Stimulated activated CD8-positive, alpha-beta memory T cell treated with anti-CD3 and anti-CD28 coated beads, Interleukin-7, amount 100 ng/mL, for 4 hours (primary cell): Measurements from ENCODE around the gene MMP25.

Source experiments
- DNase-seq, 2 donors: peaks; one replicate each; pipeline ENCODE4 v3.0.0-alpha.2; 2020; ENCODE audit warnings: low read depth in 2 of 2

The MMP25 gene

DNA sequence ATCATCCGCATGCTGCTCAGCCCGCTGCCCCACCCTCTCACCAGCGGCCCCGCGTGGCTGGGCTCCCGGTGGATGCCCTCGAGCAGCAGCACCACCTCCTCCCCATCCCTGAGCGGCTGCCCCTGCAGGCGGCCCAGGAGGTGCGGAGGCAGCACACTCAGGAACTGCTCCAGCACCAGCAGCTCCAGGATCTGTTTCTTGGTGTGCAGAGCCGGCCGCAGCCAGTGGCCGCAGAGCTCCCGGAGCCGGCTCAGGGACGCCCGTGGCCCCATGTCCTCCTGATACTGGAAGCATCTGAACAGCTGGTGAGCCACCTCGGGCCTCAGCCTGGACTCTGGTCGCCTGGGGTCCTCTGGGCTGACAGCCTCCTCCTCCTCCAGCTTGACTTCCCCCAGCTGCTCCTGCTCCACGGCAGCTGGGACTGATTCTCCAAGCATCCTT, 46.2 kb downstream of the MMP25 start:
- no peak for DNase-seq

DNA sequence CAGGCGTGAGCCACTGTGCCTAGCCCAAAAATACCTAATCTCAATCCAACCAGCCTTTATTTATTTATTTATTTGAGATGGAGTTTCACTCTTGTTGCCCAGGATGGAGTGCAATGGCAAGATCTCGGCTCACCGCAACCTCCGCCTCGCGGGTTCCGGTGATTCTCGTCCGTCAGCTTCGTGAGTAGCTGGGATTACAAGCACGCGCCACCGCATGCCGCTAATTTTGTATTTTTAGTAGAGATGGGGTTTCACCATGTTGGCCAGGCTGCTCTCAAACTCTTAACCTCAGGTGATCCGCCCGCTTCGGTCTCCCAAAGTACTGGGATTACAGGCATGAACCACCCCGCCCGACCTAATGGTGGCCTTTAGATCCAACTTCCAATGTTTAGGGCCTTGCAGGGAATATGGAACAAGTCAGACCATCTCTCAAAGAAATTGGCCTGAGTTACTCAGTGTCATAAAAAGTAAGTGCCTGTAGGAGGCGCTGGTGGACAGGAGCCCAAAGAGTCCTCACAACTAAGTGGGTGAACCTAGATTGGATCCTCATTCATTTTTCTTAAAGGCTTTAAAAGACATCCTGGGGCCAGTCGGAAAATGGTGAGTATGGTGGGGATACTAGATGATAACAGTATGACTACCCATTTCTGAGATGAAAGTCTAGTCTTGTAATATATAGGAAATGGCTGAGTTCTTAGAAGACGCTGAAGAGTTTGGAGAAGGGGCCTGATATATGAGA, 48.1 kb downstream of the MMP25 start:
- DNase-seq: no peak

DNA sequence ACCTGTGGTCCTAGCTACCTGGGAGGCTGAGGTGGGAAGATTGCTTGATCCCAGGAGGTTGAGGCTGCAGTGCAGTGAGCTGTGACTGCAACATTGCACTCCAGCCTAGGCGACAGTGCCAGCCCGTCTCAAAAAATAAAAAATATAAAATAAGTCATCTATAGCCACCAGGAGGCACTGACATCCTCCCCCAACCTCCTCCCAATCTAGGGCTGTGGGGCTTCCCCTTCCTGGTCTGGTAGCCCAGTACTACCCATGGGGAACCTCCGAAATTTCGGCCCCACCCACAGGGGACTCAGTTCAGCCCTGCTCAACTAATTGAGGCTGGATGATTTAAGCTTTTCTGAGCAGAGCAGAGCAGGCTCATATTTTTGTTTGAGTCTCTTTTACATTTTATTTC, 49.5 kb downstream of the MMP25 start:
- peak in 1 of 2 donors; percentile 51 for DNase-seq

DNA sequence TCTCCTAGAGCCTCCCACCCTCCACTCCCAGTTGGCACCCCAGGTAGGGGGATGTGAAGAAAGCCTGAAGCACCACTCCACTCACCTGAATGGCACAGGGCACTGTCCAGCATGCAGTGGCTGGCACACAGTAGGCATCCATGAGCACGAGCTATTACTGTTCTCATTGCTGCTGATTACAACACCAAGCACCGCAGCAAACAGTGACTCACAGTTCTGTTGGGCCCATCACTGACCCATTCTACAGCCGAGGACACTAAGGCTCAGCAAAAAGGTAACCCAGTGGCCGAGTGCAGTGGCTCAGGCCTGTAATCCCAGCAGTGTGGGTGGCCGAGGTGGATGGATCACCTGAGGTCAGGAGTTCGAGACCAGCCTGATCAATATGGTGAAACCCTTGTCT, 50.0 kb downstream of the MMP25 start:
- no peak for DNase-seq

DNA sequence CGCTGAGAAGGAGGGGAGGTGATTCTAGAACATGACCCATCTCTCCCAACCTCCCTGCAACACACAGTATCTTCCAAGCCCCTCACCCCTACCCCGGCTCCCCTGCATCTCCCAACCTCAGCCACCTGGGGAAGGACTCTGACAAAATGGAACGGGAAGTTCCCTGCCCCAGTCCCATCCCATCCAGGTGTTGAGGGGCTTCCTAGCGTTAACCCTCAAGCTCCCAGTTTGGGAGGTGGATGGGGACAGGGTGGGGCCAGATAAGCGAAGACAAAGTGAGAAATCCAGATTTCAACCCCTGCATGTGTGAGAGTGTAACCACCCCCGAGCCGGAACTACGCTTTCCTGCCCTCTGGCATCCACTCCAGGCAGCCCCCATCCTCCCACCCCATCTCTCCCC, 50.9 kb downstream of the MMP25 start:
- no peak for DNase-seq

DNA sequence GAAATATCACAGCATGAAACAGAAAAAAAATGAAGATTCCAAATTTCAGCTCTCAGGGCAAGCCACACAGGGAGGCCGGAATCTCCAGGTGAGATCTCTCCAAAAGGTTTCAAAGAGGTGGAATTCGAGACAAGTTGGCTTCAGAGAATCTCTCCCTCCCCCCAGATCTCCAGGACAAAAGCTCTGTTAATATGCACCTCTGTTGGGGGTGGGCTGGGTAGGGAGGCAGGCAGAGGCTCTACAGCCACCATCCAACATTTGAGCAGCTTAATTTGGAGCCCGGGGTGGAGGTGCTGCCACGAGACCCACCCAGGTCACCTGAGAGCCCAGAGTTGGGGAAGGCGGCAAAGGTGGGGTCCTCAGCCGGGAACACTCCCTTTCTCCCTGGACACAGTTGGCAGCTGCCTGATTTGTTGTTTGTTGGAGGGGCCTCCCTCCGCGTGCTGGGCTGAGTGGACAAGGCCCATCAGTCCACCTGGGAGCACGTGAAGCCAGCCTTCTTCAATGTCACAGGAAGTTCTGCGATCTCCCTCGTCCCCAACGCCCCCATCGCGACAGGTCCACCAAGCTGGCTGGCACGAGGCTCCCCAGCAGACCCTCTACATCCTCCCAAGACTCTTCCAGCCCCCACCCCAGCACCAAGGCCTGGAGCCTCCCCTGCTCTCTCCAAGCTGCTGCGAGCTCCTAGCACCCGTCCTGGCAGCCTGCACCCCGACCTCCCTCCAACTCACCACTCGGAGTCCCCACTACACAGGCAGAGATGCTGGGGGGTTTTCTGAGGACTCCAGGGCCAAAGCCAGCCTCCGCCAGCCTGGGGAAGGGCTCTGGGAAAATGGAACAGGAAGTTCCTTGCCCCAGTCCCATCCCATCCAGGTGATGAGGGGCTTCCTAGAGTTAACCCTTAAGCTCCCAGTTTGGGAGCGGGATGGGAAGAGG, 52.4 kb downstream of the MMP25 start, which contains the start of gene ZSCAN10:
Gene ZSCAN10 (minus strand): TSS at position 836 of the 936 bp plus-strand sequence. CDS start 6,357 bp downstream, outside the sequence.
- DNase-seq: no peak

DNA sequence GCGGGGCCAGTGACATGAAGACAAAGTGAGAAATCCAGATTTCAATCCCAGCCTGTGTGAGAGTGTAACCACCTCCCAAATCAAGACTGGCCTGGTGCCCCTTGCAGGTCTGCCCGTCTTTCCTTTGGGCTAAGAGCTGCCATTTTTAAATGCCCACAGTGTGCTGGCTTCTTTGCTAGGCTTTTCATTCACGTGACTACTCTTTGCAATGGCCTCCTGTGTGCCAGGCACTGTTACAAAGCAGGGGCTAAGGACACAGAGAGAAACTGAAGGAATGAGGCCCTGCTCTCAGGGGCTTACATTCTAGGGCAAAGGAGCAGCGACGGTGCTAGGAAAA, 53.0 kb downstream of the MMP25 start:
- DNase-seq: no peak

DNA sequence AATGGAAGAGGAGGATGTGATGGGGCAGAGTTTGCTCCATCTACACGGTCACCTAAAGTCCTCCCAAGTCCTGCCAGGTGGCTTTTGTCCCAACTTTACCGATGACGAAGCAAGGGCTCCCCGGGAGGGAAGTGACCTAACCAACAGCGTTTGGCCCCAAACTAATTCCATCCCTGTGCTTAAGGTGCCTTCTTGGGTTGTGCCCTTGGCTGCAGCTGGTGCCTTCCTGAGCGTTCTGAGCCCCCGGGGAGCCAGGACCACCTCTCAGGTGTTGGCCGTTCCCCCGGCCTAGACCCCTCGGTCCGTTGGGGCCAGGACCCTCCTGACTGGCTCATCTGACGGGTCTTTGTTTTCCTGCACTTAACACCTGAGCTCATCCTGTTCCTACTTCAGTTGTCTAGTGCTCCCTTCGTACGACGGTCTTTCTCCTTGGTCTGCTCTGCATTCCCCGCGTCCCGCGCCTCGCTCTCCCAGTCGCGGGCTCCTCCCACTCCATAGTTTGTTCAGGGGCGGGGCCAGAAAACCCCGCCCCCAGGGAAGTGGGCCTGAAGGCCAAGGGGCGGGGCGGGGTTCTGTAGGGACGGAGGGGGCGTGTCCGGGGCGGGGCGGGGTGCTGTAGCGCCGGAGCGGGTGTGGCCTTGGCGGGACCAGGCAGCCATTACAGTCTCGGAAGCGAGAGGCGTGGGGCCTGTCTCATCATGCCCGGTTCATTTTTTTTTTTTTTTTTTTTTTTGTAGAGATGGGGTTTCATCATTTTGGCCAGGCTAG, 53.6 kb downstream of the MMP25 start:
- peak; percentile 84 to 88 for DNase-seq

DNA sequence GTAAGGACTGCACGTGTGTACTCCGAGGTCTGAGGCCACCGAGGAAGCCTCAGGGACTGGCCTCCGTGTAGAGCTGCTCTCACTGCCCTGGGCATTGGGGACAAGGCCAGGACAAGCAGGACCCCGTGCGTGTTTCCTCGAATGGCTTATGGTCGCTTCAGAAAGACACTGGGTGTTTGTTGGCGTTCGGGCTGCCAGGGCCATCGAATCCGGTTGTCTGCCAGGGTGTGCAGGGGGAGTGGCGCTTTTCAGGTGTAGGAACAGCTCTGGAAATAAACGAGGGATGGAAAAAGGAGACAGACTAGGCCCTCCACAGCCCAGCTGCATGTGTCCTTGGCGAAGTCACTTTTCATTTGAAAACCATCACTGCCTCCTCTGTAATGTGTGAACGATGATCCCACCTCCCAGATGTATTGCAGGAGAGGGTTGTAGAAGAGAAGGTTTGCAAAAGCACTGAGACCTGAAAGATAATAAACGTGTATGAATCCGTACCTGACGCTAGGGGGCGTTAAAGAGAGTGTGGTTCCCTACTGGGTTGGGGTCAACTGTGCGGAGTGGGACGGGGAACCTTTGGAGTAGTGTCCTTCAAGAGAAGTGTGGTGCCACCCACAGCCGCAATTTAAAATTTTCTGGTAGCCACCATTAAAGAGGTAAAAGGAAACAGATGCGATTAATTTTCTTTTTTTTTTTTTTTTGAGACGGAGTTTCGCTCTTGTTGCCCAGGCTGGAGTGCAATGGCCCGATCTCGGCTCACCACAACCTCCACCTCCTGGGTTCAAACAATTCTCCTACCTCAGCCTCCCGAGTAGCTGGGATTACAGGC, 54.9 kb downstream of the MMP25 start:
- DNase-seq: peak in 1 of 2 donors; percentile 11

DNA sequence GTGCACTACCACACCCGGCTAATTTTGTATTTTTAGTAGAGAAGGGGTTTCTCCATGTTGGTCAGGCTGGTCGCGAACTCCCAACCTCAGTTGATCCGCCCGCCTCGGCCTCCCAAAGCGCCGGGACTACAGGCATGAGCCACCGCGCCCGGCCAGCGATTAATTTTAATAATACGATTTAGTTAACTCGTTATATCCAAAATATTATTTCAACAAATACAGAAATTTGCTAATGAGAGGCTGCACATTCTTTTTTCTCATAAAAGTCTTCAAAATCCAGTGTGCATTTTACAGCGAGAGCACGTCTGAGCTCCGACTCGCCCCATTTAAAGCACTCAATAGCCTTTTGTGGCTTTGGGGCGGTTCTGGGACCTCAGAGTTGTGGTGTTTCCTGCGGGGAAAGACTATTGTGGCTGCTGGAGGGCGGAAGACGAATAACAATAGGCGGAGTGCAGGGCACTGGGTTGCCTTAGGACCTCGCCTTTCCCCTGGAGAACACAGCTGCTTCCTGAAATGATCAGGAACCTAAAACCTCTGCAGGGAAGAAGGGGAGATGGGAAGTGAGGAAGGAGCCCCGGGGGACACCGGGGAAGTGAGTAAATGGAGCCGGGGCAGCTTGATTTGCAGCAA, 55.6 kb downstream of the MMP25 start:
- no peak for DNase-seq

DNA sequence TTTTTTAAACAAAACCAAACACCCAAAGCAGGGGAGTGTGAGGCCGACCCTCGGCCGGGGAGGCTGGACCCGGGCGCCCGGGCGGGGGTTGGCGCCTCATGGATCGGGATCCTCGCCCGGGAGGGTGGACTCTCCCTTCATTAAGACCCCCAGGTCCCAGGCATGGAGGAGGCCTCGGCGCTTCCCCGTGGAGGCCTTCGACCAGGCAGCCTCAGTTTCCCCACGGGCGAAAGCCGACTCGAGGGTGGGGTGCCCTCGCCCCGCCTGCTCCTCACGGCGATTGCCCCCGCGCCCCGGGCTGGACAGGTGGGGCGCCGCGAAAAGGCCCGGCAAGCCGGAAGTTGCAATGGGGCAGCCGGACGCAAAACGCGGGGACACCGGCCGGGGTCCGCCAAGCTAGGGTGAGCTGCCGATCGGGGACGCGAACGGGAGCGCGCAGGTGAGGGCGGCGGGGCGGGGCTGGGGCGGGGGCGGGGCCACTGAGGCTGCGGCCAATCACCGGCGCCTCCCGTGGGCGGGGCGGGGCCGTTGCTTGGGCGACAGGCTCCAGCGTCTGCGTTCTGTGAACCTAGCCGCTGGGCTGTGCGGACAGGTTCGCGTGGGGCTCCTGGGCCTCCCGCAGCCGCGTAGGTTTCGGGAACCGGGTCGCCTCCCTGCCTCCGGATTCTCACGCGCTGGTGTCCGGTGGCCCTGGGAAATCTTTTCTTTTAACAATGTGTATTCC, 60.0 kb downstream of the MMP25 start:
- DNase-seq: peak; percentile 70 to 88
